ENCODE measurements around the gene ST3GAL6.

Gene ST3GAL6

GRCh38 chr3:98763076-98763475 is at the start of gene ST3GAL6:
TSS of gene ST3GAL6 (plus strand) at chr3:98763340. CDS start at chr3:98768441, 5,101 bp downstream.
- no peak for DNase-seq

GRCh38 chr3:98713984-98714383 is 49.2 kb upstream of the ST3GAL6 start:
- no peak for DNase-seq

- no peak for DNase-seq
These were observed 45.6 kb upstream of the ST3GAL6 start for GRCh38 chr3:98717584-98717983.

GRCh38 chr3:98718730-98719129 is 44.4 kb upstream of the ST3GAL6 start:
- no peak for DNase-seq

- DNase-seq: no peak
These were observed 41.4 kb upstream of the ST3GAL6 start for GRCh38 chr3:98721776-98722175.

- DNase-seq: no peak
These were observed 40.8 kb upstream of the ST3GAL6 start for GRCh38 chr3:98722389-98722788.

- DNase-seq: no peak
These were observed 37.8 kb upstream of the ST3GAL6 start for GRCh38 chr3:98725352-98725751.

GRCh38 chr3:98726084-98726483 is 37.1 kb upstream of the ST3GAL6 start:
- no peak for DNase-seq

- DNase-seq: no peak
These were observed 35.5 kb upstream of the ST3GAL6 start for GRCh38 chr3:98727638-98728037.

GRCh38 chr3:98728672-98729071 is 34.5 kb upstream of the ST3GAL6 start:
- no peak for DNase-seq

GRCh38 chr3:98730338-98730737 is 32.8 kb upstream of the ST3GAL6 start:
- no peak for DNase-seq

- no peak for DNase-seq
These were observed 32.1 kb upstream of the ST3GAL6 start for GRCh38 chr3:98730886-98731537.

- DNase-seq: no peak
These were observed 31.3 kb upstream of the ST3GAL6 start for GRCh38 chr3:98731720-98732285.

- DNase-seq: no peak
These were observed 30.7 kb upstream of the ST3GAL6 start for GRCh38 chr3:98732286-98733052.

GRCh38 chr3:98733053-98733811 is 29.9 kb upstream of the ST3GAL6 start:
- DNase-seq: no peak

- no peak for DNase-seq
These were observed 29.3 kb upstream of the ST3GAL6 start for GRCh38 chr3:98733812-98734281.

GRCh38 chr3:98734306-98734705 is 28.8 kb upstream of the ST3GAL6 start:
- DNase-seq: no peak

GRCh38 chr3:98734735-98735134 is 28.4 kb upstream of the ST3GAL6 start:
- no peak for DNase-seq

- no peak for DNase-seq
These were observed 27.8 kb upstream of the ST3GAL6 start for GRCh38 chr3:98735296-98735695.

GRCh38 chr3:98735761-98736269 is 27.3 kb upstream of the ST3GAL6 start:
- no peak for DNase-seq

- DNase-seq: no peak
These were observed 25.8 kb upstream of the ST3GAL6 start for GRCh38 chr3:98737301-98737700.

GRCh38 chr3:98739266-98739665 is 23.9 kb upstream of the ST3GAL6 start:
- no peak for DNase-seq

- DNase-seq: no peak
These were observed 22.8 kb upstream of the ST3GAL6 start for GRCh38 chr3:98740324-98740723.

All from NCI-H1417 treated with DMSO at 0.1 percent for 48 hours (cell line).